ENCODE measurements around the gene GRIN2D. TPM values are rescaled to one million over a fixed set of nuclear protein-coding genes. Genes with fewer than 3 reads are reported as not detected.
A peak's percentile ranks its signal among the peaks of the same experiment; 100 is the strongest.

The GRIN2D gene
- polyA plus RNA-seq (ENCODE audit: insufficient read length in 10 of 10) = 1 to 10 TPM in 8 of 10 donors, under 1 TPM in 2; 0.83 to 2.5 (median 1.3) TPM
- long read RNA-seq, donor 1 = 0 reads
- long read RNA-seq, donor 2 = 0 reads
- long read RNA-seq, donor 3 = 0 reads
- long read RNA-seq, donor 4, full-length matches to known transcripts = 1 of 1 reads
- long read RNA-seq, donor 4, partial matches to known transcripts = 0 of 1 reads
- long read RNA-seq, donor 4, other reads (novel, unspliced or antisense) = 0 of 1 reads
- long read RNA-seq, donor 5 = 0 reads
- long read RNA-seq, donor 6 = 0 reads
- long read RNA-seq, donor 7 = 0 reads
- long read RNA-seq, donor 8 = 0 reads
- long read RNA-seq, donor 9 = 0 reads

GRCh38 chr19:48393559-48394330, at the start of gene GRIN2D:
GRIN2D (plus strand) TSS chr19:48393668; CDS start chr19:48398393, 4,725 bp downstream.
- DNase-seq = peak in 1 of 3 donors; percentile 67

- no peak for DNase-seq
Observed at GRCh38 chr19:48344892-48345291, 48.6 kb upstream of the GRIN2D start.

DNA sequence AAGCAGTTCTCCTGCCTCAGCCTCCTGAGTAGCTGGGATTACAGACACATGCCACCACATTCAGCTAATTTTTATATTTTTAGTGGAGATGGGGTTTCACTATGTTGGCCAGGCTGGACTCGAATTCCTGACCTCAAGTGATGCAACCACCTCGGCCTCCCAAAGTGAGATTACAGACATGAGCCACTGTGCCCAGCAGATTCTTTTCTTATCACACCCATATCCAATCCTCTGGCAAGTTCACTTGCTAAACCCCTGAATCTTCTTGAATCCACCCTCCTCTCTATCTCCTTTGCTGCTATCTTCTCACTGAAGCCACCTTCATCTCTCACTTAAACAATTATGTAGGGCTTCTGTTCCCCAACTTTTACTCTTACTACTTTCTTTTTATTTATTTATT, 47.3 kb upstream of the GRIN2D start:
- no peak for DNase-seq

DNA sequence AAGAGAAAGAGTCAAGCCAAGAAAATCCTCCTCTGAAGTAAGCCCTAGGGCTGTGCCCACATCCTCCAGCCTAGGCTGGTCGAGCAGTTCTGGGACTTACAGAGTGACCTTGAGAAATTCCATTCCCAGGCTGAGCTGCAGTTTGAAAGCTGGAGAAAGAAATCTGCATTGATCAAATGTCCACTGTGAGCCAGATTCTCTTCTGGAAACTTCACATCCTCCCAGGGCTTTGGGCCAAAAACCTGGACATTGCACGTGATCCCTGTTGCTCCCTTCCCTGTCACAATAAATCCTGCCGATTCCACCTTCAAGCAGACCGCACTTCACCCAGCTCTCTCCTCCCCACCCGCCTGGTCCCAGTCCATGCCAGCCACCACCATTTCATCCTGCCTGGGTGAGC, 45.4 kb upstream of the GRIN2D start:
- peak in 2 of 3 donors; percentile 49 to 75 for DNase-seq

- DNase-seq = no peak
Observed at GRCh38 chr19:48348737-48349136, 44.7 kb upstream of the GRIN2D start.

DNA sequence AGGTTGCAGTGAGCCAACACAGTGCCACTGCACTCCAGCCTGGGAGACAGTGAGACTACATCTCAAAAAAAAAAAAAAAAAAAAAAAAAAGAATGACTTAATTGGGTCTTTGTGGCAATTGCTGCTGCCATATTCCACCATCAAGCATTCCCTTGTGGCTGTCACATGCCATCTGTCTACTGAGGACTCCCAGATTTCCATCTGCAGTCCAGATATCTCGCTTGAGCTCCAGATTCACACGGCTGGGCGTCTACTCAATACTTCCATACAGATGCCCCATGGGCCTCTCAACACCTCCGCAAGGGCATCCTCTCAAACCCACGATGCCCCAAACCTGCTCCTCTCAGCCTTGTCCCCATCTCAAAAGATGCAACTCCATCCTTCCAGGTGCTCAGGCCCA, 42.6 kb upstream of the GRIN2D start:
- no peak for DNase-seq

DNA sequence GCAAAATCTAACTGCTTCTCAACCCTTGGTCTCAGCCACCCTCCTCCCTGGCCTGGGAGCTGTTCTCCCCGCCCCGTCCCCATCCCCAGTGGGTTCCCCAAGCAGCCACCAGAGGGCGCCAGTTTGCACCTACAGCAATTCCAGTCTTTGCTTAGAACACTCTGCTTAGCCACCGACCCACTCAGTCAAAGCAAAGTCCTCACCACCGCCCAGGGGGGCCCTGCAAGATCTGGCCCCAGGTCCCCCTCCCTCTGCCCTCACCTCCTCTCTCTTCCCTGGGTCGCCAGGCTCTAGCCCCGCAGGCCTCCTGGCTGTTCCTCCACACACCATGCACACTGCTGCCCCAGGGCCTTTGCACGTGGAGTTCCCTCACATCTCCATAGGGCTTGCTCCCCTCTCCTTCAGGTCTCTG, 42.1 kb upstream of the GRIN2D start:
- DNase-seq = peak; percentile 17 to 66 (median 47)

GRCh38 chr19:48353677-48354076, 39.8 kb upstream of the GRIN2D start:
- DNase-seq = no peak

DNA sequence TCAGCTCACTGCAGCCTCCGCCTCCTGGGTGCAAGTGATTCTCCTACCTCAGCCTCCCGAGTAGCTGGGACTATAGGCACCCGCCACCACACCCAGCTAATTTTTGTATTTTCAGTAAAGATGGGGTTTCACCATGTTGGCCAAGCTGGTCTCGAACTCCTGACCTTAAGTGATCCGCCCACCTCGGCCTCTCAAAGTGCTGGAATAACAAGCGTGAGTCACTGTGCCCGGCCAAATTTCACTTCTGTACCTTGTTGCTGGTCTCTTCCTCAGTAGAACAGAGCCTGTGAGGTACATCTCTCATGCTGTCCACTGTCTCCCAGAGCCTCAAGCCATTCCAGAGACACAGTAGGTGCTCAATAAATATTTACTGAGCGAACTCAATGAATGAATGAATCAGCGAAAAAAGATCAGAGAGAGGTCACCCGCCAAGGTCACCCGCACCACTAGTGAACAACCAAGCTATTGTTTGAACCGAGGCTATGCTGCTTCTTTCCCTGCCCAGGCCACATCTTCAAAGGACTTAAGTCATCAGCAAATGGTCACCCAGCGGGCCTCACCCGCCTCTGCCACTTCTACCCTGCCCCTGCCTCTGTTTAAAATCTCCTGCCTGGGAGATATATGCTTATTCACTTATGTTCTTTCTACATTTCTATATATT, 39.0 kb upstream of the GRIN2D start:
- no peak for DNase-seq

DNA sequence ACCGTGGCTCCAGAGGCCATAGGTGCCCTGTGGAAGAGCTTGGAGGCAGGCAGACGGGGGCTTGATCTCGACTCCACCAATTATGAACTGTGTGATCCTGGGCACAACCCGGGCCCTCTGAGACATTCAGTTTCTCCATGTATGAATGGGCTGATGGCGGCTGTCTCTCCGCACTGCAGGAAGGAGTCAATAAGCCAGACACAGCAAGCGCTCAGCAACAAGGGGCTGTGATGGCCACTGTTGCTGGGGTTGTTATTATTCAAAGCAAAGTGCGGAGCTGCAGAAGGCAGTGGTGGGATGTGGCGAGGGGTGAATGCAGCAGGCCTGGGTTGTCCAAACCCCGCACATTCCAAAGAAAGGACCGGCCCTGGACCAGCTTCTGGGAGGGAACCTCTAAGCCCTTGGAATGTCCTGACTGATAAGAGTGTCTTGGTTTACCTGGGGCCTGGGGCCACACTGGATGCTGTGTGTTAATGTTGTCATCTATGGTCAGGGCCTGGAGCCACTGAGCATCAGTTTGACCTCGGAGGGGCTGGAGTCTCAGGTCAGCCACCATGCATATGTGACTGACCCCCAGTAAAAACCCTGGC, 38.0 kb upstream of the GRIN2D start:
- DNase-seq = no peak

GRCh38 chr19:48359123-48359522, 34.3 kb upstream of the GRIN2D start:
- DNase-seq = no peak

DNA sequence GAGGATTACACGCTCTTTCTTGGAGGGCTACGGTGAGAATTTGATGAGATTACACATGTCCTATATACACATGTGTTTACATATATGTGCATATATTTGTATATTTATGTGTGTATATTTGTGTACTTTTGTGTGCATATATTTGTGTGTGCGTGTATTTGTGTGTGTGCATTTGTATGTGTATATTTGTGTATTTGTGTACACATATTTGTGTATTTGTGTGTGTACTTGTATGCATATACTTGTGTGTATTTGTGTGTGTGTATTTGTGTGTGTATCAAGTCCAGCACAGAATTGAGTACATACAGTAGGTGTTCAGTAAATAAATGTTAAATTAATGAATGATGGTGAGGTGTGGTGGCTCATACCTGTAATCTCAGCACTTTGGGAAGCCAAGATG, 31.6 kb upstream of the GRIN2D start:
- DNase-seq = no peak

- DNase-seq = peak; percentile 93 to 97 (median 95)
Observed at GRCh38 chr19:48362716-48363499, 30.6 kb upstream of the GRIN2D start.

DNA sequence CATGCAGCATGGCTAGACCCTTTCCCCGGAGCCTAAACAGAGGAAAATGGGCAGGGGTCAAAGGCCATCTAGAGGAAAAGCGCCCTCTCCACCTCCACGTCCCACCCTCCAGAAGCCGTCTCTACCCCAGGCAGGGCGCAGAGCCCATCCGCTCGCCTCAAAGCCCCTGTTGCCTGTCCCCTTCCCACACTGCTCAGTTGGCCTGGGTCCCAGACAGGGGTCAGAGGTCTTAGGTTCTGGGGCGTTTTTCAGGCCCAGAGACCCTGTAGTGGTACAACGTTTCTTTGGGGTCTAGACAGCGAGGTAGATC, 30.0 kb upstream of the GRIN2D start:
- no peak for DNase-seq

DNA sequence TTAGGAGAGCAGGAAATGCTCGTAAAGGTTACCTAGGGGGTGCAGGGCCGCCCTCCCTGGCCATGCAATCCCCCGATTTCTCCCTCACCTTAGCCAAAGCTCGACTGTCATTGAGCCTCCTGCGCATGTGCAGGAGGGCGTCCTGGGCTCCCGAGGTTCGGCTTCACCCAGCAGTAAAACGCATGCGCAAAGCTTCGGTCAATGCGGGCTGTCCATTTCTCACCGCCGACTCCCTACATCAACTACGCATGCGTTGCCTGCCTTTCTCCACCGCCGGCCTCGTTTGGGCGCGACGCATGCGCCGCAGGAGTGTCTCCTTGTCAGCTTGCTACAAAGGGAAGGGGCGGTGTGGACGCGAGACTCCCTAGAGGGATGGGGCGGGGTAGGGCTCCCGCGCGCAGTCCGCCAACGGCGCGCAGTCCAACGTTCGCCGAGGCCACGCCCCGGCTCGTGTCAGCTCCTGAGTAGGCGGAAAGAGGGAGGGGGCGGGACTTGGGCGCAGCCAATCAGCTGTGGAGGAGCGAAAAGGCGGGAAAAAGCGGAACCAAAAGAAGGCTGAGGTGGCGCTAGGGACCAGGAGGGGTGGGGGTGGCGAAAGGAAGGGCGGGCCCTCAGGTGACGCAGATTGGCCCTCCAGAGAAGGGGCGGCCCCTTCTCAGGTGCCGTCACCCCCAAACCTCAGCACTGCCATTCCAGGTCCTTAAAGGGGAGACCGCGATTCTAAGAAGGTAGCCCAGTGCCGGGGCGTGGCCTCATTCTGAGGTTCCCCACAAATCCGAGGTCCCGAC, 29.5 kb upstream of the GRIN2D start, which contains the start of the genes SYNGR4 and TMEM143:
Gene SYNGR4 (plus strand): TSS at position 558 of the 788 bp plus-strand sequence. CDS start 1,476 bp downstream, outside the sequence.
Gene TMEM143 (minus strand): TSS at position 131 of the 788 bp plus-strand sequence. CDS start 20 bp downstream, at position 111.
- peak; percentile 100 for DNase-seq

DNA sequence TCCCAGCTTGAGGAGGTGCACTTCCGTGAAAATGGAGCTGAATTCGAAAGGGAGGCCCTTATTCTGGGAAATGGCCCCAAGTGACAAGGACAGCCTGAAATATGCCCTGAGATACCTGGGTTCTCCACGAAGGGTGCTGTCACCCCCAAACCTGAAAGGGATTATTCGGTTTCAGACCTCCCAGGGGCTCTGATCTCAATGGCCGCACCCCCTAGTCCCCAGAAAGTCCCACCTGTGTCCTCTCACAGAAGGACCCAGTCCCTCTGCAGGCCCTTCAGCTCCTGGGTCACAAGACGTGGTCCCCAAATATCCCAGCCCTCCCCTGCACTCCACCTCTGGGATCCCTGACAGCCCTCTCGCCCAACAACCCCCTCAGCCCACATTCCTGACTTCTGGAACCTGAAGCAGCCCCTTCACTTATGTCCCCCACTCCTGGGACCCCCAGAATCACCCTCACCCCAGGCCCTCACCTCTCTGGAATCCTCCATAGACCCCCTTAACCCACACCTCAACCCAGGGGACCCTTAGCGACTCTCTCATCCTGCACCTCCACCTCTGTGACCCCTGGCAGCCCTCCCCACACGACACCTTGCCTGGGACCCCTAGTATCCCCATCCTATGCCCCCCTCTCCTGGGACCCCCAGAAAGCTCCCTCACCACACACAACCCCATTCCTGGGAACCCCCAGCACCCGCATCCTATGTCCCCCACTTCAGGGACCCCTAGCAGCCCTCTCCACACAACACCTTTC, 28.7 kb upstream of the GRIN2D start:
- no peak for DNase-seq

DNA sequence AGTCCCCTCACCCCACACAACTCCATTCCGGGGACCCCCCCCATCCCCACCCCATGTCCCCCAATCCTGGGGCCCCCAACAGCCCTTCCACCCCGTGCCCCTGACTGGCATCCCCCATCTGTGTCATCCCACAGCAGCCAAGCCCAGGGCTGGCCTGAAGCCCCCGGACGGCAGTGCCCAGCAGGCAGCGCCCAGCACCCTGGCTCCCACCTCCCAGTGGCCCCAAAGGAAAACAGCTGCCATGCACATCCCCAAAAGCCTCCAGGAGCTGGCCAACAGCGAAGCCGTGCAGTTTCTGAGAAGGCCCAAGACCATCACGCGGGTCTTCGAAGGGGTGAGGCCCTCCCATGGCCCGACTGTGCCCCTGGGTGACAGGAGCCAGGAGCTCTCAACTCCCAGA, 27.9 kb upstream of the GRIN2D start:
- no peak for DNase-seq

GRCh38 chr19:48367855-48368254, 25.6 kb upstream of the GRIN2D start:
- DNase-seq = no peak

DNA sequence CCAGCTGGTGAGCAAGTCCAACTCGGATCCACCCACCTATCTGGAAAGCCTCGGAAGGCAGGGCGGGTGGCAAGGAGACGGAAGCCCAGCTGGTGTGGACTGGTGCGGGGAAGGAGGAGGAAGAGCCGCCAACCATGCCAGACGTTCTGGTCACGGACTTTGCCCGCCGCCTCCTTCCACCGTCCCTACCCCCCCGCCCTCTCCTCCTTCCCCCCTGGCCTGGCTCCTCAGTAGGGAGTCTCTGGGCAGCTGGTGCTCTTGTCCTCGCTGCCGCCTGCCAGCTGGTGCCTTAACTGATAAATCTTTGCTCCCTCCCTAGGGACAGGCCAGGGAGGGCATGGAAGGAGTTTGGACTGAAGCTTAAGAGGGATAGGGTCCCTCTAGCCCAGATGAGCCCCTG, 24.5 kb upstream of the GRIN2D start:
- DNase-seq = no peak

- no peak for DNase-seq
Observed at GRCh38 chr19:48370955-48371354, 22.5 kb upstream of the GRIN2D start.
